NCI-H1436 (cell line): ENCODE measurements around the gene ZFP36L1.

Source experiments
- DNase-seq: peaks from one replicate; lab custom pipeline; 2025; lab: John Stamatoyannopoulos, UW

Gene ZFP36L1

DNA sequence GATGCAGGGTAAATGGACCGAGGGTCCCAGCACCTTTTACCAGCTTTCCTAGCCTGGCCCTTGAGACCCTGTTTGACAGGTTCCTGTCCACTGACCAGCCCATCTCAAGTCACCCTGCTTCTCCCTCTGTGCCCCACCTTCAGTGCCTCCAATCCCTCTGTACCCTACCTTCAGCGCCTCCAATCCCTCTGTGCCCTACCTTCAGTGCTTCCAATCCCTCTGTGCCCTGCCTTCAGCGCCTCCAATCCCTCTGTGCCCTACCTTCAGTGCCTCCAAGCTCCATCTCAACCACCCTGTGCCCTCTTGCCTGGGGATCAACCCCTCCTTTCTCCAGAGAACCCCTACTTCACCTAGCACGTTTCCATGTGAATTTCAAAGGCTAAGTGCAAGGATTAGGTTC is 54.3 kb downstream of the ZFP36L1 start:
- DNase-seq, result no peak
